ENCODE results near the gene NTRK2. TPM values are rescaled to one million over a fixed set of nuclear protein-coding genes. Genes with fewer than 3 reads are reported as not detected.

The NTRK2 gene
- total RNA-seq = 10 to 100 TPM in 2 of 4 donors, 1 to 10 TPM in 2; 2.9 to 15.9 (median 8.4) TPM

GRCh38 chr9:84669288-84670137, at the start of gene NTRK2:
Gene NTRK2 (plus strand): TSS chr9:84669729. CDS start chr9:84670749, 1,020 bp downstream.
- peaks cover 5 to 66% (median 14%) of the 10 kb centered on the region in 3 donors for H3K4me1 ChIP-seq
- intact Hi-C loops (cut with DNase I) = loop anchor here (10.0 kb wide), 1 partner anchor 475 kb away; no protein-coding TSS in a partner anchor

GRCh38 chr9:84620338-84620737, 49.2 kb upstream of the NTRK2 start:
- Histone ChIP-seq H3K9me3 (no peaks in the 10 kb centered on the region), H3K4me3 (no peak overlapping the region), H3K36me3 (no peaks in the 10 kb centered on the region), H3K4me1 (no peaks in the 10 kb centered on the region), H3K27ac (no peak overlapping the region), H3K27me3 (no peaks in the 10 kb centered on the region)
- no peak for DNase-seq
- TF ChIP-seq POLR2A (IDR thresholded peaks at IDR 0.05) = no peak
- TF ChIP-seq, protein P1, sequence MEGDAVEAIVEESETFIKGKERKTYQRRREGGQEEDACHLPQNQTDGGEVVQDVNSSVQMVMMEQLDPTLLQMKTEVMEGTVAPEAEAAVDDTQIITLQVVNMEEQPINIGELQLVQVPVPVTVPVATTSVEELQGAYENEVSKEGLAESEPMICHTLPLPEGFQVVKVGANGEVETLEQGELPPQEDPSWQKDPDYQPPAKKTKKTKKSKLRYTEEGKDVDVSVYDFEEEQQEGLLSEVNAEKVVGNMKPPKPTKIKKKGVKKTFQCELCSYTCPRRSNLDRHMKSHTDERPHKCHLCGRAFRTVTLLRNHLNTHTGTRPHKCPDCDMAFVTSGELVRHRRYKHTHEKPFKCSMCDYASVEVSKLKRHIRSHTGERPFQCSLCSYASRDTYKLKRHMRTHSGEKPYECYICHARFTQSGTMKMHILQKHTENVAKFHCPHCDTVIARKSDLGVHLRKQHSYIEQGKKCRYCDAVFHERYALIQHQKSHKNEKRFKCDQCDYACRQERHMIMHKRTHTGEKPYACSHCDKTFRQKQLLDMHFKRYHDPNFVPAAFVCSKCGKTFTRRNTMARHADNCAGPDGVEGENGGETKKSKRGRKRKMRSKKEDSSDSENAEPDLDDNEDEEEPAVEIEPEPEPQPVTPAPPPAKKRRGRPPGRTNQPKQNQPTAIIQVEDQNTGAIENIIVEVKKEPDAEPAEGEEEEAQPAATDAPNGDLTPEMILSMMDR (IDR thresholded peaks at IDR 0.05) = no peak
- intact Hi-C loops (cut with DNase I) = no loop called here
- 74 to 90% methylated on average over 2 of the region's 2 CpGs for WGBS, 2 donors

More at GRCh38 chr9:84669288-84670137, at the start of gene NTRK2:
- Histone ChIP-seq H3K36me3 (no peaks in the 10 kb centered on the region), H3K27ac (peak within 1 kb of the TSS; percentile 62 to 86 (median 70)), H3K27me3 (peaks cover 0 to 47% (median 0%) of the 10 kb centered on the region in 4 donors), H3K4me3 (peak within 1 kb of the TSS; percentile 45 to 70 (median 56)), H3K9me3 (no peaks in the 10 kb centered on the region)
- 0 to 1% methylated on average over 20 to 23 of the region's 69 CpGs for WGBS, 2 donors
- no peak for DNase-seq
- TF ChIP-seq, protein P1 (IDR thresholded peaks at IDR 0.05) = peak in 4 of 6 experiments; percentile 29 to 63 (median 44)
- TF ChIP-seq POLR2A (IDR thresholded peaks at IDR 0.05) = peak in 1 of 4 donors; percentile 24

- Histone ChIP-seq H3K9me3 (no peaks in the 10 kb centered on the region), H3K27ac (no peak overlapping the region), H3K4me3 (no peak overlapping the region), H3K4me1 (no peaks in the 10 kb centered on the region), H3K36me3 (no peaks in the 10 kb centered on the region), H3K27me3 (no peaks in the 10 kb centered on the region)
- no peak for TF ChIP-seq POLR2A (IDR thresholded peaks at IDR 0.05)
- TF ChIP-seq, protein P1 (IDR thresholded peaks at IDR 0.05) = no peak
- WGBS, 2 donors = 75 to 87% methylated on average over 2 of the region's 2 CpGs
- intact Hi-C loops (cut with DNase I) = no loop called here
- DNase-seq = no peak
Measured at GRCh38 chr9:84621811-84622210, 47.7 kb upstream of the NTRK2 start.

GRCh38 chr9:84622981-84623380, 46.5 kb upstream of the NTRK2 start:
- no peaks in the 10 kb centered on the region for H3K4me1 ChIP-seq
- H3K27ac ChIP-seq = no peak overlapping the region
- no peaks in the 10 kb centered on the region for H3K9me3 ChIP-seq
- no peaks in the 10 kb centered on the region for H3K27me3 ChIP-seq
- DNase-seq = no peak
- no peaks in the 10 kb centered on the region for H3K36me3 ChIP-seq
- no peak overlapping the region for H3K4me3 ChIP-seq
- WGBS, 2 donors = 83 to 90% methylated on average over 4 to 5 of the region's 7 CpGs
- intact Hi-C loops (cut with DNase I) = no loop called here
- TF ChIP-seq POLR2A (IDR thresholded peaks at IDR 0.05) = no peak
- TF ChIP-seq, protein P1 (IDR thresholded peaks at IDR 0.05) = no peak

DNA sequence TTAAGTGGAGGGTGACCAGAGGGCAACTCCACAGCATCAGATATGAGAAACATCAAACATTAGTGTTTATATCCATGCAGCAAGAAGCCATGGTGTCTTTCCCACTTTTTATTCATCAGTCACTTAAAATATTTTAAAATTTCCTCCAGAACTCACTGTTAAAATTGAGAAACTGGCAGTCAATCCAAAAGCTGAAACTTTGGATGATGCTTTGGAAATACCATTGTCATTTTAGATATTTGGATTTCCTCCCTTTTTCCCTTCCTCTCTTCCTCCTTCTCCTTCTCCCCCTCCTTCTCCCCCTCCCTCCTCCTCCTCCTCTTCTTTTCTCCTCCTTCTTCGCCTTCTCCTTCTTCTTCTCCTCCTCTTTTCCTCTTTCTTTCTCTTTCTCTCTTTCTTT, 33.1 kb upstream of the NTRK2 start:
- Histone ChIP-seq H3K4me1 (no peaks in the 10 kb centered on the region), H3K27ac (no peak overlapping the region), H3K4me3 (no peak overlapping the region), H3K27me3 (no peaks in the 10 kb centered on the region), H3K9me3 (peaks cover 0 to 9% (median 8%) of the 10 kb centered on the region in 3 donors), H3K36me3 (no peaks in the 10 kb centered on the region)
- WGBS, 2 donors = 74 to 81% methylated on average over 1 of the region's 1 CpG
- no peak for DNase-seq
- intact Hi-C loops (cut with DNase I) = no loop called here
- TF ChIP-seq, protein P1 (IDR thresholded peaks at IDR 0.05) = no peak
- no peak for TF ChIP-seq POLR2A (IDR thresholded peaks at IDR 0.05)
